Heart left ventricle (tissue), 13 donors: Measurements from ENCODE around the gene SMARCB1.

Experiments
- CTCF ChIP-seq, 12 donors: fragments of 200-600 bp; sonication (generic) in 4 of 12; IDR thresholded peaks; one replicate each; pipeline versions ENCODE4 v1.5.0 to v1.8.0; 2018 to 2022; ENCODE audit warnings: antibody characterized with exemption in 12 of 12, mild to moderate bottlenecking in 5 of 12
- POLR2A ChIP-seq, 2 donors: fragments of 450-650 bp; IDR thresholded peaks; one replicate each; pipeline ENCODE4 v1.6.1; 2017; ENCODE audit warnings: antibody characterized with exemption in 2 of 2, mild to moderate bottlenecking in 2 of 2, moderate library complexity in 2 of 2
- donor health status: ischemic (EF 13 %, LVEDD 7.1; RV severe dilation, severe dysfunction).
- donor health status: DM: no; HTN: yes; CAD: no.
- donor health status: DM: no; HTN: no; CAD: no.
- donor health status: ischemic (EF 25% LVEDD 6.9; RV normal size, moderate dysfunction).
- donor health status: ischemic (EF 25% LVEDD 5.7; RV mildly dilated, moderate dysfunction).
- donor health status: ischemic (EF 35%, LVEDD 5.7; RV mildly dilated, moderate dysfunction).
- donor health status: nonischemic (EF 11% LVEDD 7.7; RV severe dilation, severe dysfunction).
- donor health status: DM: yes; HTN: yes; CAD: no.
- donor health status: PGD.
- donor health status: ischemic (EF 29% LVEDD 5.4; RV normal size, mild dysfunction).
- donor health status: nonischemic (EF 23%, LVEDD 6.1; RV moderate dilation, normal function).

GRCh38 chr22:23772649-23773473, 13.9 kb upstream of the SMARCB1 start, which contains the start of gene MMP11:
- peak in 6 of 12 donors; percentile 8 to 30 (median 14) for TF ChIP-seq CTCF (IDR thresholded peaks at IDR 0.05)
- no peak for TF ChIP-seq POLR2A (IDR thresholded peaks at IDR 0.05)
